ENCODE results near the gene ARHGAP26.
"Not testable (repeated sequence)": the region's sequence is repeated elsewhere in the genome, so short reads cannot be mapped to it uniquely, and the experiment has no call there.

Gene ARHGAP26

DNA sequence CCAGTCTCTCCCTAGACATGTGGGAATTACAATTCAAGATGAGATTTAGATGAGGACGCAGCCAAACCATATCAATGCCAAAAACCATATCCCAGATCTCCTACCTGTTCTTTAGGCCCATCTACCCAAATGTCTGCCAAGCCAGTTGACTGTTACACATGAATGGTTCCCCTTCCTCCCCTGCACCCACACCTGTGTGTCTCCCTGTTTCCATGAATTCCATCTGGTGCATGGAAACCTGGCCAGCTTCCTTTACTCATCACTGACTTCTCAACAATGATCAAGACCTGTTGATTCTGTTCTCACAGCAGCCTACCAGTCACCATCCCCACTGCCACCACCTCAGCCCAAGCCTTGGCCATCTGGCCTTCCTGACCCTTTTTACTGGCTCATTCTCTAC lies 410.6 kb downstream of the ARHGAP26 start:
- DNase-seq, result no peak

DNA sequence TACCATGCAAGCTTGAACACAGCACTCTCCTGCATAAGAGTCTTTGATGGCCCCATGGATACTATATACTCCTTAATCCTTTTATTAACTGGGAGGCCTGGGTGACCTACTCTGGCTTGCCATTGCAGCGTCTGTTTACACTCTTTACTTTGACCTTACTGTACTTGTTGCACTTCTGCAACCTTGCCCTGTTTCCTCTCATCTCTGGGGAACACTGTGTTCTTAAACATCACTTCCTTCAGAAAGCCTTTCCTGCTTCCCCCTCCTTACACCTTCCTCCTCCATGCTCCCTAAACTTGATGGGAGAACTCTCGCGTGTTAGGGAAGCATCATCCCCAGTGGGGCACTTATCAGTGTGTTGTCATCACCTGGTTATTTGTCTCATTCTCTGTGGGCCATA lies 411.0 kb downstream of the ARHGAP26 start:
- no peak for DNase-seq

DNA sequence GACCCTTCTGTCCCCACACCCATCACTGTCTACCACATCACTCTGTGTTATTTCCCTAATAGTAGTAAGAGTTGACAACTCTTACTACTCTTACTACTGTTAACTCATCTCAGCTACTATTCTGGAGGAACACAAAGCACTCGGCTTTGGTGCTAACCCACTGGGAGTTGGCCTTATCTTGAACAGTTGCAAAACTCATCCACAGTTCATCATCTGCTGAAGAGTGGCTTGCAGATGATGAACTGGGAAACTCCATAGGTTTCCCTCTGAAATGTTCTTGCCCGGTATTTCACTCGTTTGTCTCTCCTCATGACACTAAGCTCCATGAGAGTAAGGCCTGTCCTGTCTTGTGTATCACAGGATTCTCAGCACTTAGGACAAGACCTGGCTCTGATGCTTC lies 411.9 kb downstream of the ARHGAP26 start:
- DNase-seq, result no peak

DNA sequence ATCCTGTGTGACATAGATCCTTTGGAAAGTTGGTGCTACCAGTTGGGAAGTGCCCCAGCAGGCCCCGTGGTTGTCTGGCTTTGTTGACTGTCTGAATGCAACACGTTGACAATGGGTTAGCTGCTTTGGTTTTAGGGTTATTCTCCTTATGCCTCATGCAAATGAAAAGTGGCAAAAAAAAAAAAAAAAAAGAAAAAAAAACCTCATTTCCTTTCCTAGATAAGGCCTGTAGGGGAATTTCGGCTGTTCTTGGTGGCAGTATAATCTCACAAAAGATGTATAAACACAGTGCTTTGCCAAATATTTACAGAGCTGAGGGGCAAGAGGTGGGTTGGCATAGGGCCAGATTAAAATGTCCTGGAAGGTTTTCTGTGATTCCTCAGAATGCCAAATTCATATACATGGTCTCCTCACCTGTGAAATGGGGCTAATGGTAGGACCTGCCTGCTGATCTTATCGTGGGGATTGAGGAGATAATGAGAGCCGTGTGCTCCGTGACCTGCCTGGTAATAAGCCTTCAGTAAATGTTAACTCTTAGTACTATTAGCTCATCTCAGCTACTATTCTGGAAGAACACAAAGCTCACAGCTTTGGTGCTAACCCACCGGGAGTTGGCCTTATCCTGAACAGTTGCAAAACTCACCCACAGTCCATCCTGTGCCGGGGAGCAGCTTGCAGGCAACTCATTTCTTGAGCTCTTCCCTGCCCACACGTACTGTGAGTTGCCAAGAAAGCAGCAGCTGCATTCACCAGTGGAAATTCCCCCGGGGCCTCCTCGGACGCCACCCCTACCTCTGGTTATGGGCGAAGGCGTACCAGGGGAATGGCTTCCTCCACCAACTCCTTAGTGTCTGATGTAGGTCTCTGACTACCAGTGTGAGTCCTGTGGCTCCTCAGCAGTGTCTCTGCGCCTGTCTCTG lies 413.0 kb downstream of the ARHGAP26 start:
- DNase-seq, result no peak

DNA sequence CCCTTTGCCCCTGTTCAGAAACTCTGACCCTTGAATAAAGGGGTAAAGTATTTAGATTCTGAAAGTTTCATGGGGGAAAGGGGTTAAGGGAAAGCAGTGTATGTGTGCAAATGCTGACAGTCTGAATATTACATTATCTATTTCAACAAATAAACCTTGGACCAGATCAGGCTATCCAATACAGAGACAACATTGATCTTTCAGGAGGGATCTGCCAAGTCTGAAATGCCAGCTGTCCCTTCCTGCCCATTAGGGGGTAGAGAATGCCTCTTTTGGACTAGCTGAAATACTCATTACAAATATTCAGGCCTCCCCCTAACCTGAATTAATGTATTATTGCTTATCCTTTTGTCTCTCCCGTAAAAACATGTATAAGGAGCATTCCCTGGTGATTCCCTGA lies 413.8 kb downstream of the ARHGAP26 start:
- no peak for DNase-seq

DNA sequence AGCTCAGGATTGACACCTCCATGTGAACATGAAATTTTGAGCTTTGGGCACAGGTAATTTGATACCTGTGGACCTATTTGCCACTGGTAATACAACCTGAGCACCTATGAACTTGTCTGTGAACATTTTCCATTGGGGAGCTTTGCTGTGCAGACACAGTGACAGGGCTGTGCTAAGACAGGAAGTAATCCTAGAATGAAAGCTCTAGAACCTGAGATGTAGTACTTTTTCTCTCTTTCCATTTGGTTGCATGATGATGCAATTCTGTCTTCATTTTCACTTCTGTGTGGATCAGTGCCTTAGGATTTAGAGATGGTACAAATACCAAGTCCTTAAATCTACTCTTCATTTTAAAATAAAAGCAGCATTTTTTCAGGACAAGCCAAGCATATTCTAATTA lies 416.4 kb downstream of the ARHGAP26 start:
- no peak for DNase-seq

DNA sequence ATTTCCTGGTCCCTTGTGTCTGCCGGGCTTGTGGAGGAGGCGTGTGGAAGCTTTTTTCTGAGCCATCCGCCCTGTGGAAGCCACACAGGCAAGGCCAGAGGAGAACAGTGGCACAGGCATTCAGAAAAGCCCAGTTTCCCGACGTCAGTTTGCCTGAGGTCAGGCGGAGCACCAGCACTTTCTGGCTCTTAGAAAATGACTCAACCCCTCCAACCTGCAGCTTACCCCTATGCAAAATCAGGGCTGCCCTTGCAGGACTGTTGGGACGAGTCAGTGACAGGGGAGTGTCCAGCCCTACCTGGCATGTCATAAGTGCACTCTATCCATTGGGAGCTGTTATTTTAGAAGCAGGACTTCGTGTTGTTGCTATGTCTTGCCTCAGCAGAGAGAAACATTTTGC lies 417.3 kb downstream of the ARHGAP26 start:
- no peak for DNase-seq

DNA sequence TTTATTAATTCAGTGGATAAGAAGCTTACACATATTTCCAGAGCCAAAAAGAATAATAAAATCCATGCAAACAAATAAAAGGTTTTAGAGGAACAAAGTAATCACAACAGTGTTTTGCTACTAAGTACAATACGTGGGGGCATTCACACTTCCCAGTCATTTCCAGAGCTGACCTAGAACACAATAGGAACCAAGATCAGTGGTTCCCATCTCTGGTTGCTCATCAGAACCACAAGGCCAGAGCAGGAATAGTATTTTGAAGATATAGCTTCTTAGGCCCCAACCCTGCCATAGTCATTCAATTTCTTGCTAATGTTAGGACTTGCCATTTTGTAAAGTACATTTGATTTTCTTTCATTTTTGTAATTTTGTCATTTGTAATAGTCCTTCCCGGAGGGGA lies 417.9 kb downstream of the ARHGAP26 start:
- no peak for DNase-seq

DNA sequence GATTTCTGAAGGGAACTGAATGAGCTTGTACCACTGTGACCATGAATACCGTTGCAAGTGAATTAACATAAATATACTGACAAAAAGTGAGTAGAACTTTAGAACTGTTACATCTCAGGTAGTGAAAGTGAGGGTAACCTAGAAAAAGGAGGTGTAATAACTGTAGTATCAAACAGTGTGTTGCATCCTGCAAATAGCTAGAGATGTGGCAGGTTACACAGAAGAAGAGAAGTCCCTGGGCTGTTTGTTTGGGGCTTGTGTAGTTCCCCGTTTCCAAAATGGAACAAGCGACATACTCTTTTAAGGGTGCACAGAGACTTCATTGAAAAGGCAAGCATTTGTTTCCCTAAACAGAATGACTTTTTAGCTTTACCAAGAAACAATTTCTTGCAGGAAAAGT lies 418.5 kb downstream of the ARHGAP26 start:
- DNase-seq, result no peak

DNA sequence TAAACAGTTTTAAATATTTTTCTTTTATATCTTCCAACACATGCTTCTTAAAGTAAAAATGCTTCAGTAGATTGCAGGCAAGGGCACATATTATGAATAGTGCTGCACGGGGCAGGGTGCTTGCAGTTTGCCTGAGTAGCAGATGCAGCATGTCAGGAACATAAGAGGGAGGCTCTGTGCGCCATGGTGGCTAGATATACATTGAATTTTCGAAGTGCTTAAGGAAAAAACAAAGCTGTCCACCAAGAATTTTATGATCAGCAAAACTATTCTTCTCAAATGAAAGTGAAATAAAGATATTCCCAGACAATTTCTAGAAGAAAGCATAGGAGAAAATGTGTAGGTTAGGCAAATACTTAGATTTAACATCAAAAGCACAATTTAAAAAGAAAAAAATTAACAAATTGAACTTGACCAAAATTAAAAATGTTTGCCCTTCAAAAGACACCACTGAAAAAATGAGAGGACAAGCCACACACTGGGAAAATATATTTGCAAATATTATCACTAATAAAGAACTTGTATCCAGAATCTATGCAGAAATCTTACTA lies 420.2 kb downstream of the ARHGAP26 start:
- DNase-seq, result no peak

DNA sequence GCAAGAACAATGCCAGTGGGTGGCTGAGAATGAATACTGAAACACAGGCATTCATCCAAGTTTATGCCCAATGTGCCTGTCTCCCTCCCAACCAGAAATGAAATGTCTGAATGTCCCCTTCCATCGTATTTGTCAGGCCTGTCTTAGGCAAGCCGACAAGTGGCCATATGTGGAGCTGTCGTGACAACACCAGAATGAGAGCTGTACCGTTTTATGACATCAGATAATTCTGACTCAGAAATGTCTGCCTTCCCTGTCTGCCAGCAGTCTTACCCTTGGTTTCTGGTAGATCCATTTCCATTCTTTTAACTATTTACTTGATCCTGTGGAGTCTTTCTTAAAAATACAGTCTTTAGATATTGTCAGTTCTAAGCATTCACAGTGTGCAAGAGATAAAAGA lies 421.5 kb downstream of the ARHGAP26 start:
- DNase-seq, result no peak

DNA sequence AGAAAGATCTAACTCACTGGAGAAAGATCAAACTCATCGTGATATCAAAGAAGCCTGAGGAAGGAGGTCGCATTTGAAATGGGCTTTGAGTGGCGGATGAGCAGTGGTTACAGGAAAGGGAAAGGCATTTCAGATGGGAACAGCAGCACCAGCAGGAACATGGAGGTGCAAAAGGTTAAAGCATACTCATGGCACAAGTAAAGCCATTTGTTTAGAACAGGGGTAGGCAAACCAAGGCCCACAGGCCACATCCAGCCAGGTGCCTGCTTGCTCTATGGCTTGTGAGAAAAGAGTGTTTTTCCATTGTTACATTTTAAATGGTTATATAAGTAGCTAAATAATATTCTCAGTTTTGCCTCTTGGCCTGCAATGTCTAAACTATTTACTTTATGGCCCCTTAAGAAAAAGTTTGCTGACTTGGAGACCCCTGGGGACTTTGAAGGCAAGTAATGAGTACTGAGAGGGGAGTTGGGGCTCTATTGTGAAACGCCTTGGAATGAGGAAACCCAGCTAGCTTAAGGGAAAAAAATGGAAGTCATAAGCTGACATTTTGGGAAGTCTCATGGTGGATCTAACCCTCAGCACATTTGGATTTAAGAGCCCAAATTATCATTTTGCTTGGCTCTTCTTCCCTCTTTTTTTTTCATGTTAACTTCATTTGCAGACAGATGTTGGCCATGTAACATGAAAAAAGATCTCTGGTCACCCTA lies 422.2 kb downstream of the ARHGAP26 start:
- no peak for DNase-seq

DNA sequence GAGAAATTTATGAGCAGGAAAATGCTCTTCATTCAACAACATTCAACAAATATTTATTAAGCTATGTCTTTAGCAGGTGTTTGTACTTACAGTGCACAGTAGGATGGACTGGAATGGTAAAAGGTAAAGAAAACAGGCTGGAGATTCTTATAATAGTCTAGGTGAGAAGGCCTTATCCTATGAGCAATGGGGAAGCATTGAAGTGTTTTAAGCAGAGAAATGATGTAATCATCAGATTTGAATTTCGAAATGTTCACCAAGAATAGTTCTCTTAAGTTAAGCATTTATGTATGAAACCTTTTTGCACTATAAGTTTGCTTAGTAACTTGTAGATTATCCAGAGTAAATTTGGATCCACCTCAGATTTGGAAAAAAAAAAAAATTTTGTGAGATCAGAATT lies 424.0 kb downstream of the ARHGAP26 start:
- DNase-seq, result no peak

DNA sequence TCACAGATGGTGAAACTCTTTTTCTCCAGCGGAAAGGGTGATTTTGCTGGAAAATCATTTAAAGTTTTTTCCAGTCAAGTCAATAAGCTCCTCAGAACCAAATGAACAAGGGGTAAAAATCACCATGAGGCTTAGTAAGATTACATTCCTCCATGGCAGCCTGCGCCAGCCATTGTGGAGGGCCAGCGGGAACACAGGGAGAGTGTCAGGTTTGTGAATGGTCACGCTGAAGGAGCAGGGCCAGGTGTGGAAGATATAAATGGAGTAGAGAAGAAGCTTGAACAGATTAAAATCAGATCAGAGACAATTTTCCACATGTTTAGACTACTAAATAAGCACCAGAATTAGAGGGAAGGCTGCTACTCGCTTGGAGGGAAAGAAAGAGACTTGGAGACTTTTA lies 424.5 kb downstream of the ARHGAP26 start:
- no peak for DNase-seq

DNA sequence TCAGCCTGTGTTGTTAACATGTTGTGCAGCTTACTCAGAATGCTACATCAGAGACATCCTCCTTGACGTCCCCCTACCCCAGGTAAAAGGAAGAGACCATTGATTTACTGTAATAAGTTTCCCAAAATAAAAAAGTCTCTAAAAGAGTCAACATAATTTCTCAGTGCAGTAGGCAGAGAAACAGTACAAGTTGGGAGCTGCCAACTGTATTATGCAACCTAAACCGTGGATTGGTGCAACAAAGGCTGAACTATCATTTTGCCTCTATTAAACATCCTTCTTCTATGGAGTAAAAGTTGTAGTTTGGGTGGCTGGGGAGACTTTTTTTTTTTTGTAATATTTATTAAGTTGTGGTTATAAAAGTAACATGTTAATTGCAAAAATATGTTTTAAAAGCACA lies 425.3 kb downstream of the ARHGAP26 start:
- no peak for DNase-seq

DNA sequence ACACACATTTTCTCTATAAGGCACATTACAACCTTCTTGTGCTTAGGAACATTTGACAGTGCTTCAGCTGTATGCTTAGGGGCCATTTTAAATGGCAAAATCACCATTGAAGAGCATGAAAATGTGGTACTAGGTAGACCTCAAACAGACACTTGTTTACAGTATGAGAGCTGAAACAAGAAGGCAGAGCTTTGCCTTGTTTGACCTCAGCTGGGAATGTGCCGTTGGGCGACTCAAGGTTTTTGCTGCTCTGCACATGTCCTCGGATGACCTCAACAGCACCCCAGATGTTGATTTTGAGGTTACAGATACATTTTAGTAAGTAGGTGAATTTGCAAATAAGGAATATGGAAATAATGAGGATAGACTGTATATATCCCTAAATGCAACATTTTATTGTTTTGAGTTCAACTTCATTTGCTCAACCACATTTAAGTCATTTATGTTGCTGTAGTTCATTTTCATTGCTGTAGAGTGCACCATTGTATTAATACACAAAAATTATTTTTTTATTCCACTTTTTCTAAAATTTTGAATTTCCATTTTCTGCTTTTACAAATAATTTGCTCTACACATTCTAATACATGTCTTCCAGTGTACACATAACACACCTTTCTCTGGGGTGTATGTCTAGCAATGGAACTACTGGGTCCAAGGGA lies 426.6 kb downstream of the ARHGAP26 start:
- no peak for DNase-seq

DNA sequence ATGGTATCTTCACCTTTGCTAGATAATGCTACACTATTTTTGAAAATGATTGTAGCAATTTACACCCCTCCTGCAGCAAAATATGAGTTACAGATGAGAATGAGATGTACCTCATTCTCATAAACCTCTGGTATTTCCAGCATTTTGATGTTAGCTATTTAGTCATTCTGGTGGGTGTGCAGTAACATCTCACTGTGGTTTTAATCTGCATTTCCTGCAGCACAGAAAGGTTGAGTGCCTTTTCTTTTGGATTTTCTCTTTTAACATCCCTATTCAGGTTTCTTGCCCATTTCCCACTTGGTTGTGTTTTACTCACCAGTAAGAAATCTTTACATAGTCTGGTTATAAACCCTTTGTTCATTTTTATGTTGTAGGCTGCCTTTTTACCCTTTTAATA lies 427.1 kb downstream of the ARHGAP26 start:
- no peak for DNase-seq

DNA sequence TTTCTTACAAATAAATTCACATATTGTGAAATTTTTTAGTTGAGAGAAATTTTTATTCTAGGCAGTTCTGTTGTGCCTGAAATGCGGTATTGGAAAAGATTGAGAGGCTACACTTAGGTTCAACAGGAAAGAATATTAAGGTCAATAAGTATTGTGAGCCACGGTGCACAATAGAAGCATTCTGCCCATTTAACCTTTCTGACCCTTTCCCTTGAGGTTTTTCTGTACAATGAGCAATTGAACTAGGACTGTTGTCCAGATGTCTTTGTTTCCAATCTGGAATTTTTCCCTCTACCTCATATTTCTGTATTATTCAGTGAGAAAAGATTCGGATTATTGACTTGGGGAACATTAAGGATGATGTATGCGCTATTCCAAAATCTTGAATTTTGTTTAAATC lies 428.2 kb downstream of the ARHGAP26 start:
- DNase-seq, result no peak

DNA sequence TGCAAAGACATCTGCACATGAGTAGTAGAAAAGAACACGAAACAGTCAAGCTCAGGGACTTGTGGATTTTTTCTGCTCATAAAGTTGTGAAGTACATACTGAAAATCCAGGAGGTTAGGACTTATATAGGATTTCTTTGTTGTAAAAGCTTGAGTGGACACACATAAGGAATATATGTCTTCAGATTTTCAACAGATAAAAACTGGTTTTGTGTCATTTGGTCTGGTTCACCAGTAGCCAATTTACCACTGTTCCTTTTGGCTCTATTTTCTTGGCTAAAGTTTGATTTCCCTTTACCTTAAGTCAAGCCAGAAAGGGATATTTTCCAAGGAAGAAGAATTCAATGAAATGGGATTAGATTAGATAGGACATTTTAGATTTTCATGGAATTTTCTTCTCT lies 429.0 kb downstream of the ARHGAP26 start:
- DNase-seq, result no peak

DNA sequence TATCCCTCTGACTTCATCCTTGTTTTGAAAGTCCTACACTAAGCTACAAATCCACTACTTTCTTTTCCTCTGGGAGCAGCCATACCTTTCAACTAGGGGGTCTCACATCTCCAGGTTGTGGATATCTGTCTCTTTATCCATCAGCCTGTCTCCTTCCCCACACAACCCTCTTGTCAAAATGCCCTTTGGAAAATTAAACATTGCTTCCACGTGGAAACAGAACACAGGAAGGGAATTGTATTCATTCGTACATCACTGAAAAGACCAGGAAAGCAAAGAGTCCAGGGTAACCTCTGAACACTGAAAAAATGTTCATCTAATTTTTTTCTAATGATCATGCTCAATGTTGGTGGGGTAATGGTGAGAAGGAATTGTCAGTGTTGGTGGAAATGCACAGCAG lies 429.7 kb downstream of the ARHGAP26 start:
- DNase-seq, result no peak

DNA sequence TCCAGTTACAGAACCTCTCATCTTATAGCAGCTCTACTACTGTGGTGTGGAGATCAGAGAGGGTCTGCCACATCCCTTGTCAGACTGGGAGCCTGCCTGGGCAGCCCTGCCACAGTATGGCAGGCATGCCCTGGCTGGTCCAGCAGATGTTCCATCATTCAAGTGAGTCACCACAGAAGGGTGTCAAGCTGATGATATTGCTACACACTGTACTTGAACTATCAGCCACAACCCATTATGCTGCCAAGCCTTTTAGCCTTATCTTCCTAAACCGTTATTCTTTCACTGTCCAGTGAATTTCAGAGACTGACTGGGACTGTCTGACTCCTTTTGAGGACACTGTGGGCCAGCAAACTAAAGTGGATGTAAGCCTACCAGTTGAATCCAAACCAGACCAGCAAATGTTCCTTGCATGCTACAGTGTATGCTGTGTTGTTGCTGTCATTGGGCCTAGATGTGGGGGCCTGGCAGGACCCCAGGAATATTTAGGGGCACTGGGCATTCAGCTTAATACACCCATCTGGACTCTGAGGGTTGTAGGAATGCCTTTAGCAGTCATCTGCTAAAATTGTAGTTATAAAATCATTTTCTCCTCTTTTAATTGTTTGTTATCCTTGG lies 430.7 kb downstream of the ARHGAP26 start:
- DNase-seq, result no peak

DNA sequence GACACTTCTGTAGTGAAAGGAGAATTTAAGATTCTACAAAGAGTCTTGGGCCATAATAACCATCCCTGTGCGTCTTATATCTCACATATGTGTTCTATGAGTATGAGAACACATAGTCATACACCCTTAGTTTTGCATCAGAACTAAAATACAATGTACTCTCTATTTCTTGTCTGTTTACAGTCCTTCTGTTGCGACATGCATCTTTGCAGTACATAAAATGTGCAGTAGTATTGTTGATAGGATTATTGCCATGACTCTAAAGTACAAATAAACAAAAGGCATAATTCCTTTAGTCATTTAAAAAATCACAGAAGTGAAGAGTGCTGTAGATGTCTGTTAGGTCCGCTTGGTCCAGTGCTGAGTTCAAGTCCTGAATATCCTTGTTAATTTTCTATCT lies 431.4 kb downstream of the ARHGAP26 start:
- DNase-seq, result no peak

DNA sequence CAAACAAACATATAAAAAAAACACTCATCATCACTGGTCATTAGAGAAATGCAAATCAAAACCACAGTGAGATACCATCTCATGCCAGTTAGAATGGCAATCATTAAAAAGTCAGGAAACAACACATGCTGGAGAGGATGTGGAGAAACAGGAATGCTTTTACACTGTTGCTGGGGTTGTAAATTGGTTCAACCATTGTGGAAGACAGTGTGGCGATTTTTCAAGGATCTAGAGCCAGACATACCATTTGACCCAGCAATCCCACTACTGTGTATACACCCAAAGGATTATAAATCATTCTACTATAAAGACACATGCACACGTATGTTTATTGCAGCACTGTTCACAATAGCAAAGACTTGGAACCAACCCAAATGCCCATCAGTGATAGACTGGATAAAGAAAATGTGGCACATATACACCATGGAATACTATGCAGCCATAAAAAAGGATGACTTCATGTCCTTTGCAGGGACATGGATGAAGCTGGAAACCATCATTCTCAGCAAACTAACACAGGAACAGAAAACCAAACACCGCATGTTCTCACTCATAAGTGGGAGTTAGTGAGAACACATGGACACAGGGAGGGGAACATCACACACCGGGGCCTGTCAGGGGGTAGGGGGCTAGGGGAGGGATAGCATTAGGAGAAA lies 433.3 kb downstream of the ARHGAP26 start:
- DNase-seq, result not testable (repeated sequence)

Data from NK-92 treated with Interleukin-12 subunit alpha and Interleukin-12 subunit beta, amount 100 ng/mL, for 24 hours (cell line).